Femur (tissue), 1 donor: ENCODE results near the gene RRBP1.

Experiments
- DNase-seq: peaks from one replicate; pipeline ENCODE4 v3.0.0-alpha.2; 2017

The RRBP1 gene

DNA sequence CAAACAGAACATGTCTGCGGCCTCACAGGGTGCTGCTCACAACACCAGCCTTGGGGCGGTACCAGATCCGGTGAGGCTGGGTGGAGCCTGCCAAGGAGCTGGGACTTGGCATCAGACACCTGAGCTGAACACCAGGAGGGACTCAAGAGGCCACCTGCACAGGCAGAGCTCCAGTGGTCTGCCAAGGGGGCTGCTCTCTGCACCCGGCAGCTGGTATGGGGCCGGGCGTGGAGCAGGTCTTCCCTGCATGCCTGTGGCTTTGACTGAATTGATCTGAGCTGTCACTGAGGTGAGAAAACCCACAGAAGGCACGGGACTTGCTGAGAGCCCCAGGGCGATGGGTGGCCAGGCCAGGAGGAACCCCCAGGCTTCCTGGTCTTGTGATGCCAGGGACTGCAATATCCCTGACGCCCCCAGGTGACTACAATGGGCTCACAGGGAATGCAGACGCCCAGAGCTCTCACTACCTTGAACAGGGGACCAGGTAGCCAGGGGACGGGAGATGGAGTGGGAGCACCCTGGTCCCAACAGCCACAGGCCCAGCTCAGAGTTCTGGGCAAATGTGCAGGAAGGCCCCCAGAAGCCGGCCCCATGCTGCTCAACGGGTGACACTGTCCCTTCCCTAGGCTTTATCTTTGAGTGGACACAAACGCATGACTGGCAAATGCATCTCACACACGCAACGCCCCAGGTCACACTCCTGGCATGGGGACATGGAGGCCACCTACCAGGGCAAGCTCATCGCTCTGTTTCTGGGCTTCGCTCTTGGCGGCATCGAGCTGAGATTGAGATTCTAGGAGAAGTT is 64.0 kb downstream of the RRBP1 start:
- peak; percentile 21 for DNase-seq

DNA sequence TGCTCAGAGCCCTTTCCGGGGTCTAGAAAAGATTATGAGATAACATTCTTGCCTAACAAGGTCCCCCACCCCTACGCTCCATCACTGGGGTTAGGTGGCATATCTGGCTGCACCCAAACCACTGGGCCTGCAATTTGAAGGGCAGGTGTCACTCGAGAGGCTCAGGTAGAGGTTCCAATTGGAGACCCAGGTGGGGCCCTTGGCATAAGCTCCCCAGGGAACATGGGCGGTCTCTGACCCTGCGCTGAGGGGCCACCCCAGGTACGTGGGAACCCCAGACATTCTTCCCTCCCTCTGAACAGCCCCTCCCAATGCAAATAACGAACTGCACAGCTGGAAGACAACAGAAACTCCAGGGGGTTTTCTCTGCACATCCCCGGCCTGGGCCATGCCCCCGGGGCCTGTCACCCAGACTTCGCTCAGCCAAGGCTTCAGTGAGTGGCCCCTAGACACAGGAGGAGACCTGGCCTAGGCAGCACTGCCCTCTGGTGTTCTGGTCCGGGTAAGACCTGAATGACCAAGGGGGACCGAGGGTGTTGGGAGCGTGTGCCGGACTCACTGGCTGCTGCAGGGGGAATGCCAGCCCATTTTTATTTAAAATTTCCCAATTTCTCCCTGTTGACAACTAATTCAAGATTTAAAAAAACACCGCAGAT is 64.7 kb downstream of the RRBP1 start:
- DNase-seq: peak; percentile 71

DNA sequence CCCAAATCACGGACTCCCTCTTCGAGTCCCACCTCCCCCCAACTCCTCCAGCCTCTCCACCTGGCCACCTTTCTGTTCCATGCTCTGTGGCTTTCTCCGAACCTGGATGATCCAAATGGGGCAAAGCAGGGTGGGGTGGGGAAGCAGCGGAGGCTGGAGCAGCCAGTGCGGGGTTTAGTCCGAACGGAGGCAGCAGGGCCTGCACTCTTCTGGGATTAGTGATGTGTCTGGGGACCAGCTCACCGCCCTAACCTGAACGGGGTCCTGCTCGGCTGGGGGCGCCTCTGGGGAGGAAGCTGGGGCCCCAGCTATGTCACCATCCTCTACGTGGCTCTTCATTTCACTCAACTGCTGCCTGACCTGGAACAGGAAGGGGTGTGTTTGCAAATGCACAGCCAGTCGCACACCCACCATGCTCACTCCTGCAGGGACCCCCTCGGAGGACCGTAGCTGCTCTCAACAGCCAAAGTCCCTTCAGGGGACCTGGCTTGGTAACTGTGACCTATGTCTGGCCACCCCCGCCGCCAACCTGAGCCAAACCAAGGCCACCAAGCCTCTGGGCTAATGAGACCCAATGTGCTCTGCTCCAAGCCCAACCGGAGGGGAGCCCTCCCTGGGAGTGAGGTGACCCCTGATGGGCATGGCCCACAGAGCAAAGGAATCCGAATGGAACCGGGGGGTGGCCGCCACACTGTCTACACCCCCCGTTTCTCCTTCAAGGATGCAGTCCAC is 65.4 kb downstream of the RRBP1 start:
- peak; percentile 31 for DNase-seq

DNA sequence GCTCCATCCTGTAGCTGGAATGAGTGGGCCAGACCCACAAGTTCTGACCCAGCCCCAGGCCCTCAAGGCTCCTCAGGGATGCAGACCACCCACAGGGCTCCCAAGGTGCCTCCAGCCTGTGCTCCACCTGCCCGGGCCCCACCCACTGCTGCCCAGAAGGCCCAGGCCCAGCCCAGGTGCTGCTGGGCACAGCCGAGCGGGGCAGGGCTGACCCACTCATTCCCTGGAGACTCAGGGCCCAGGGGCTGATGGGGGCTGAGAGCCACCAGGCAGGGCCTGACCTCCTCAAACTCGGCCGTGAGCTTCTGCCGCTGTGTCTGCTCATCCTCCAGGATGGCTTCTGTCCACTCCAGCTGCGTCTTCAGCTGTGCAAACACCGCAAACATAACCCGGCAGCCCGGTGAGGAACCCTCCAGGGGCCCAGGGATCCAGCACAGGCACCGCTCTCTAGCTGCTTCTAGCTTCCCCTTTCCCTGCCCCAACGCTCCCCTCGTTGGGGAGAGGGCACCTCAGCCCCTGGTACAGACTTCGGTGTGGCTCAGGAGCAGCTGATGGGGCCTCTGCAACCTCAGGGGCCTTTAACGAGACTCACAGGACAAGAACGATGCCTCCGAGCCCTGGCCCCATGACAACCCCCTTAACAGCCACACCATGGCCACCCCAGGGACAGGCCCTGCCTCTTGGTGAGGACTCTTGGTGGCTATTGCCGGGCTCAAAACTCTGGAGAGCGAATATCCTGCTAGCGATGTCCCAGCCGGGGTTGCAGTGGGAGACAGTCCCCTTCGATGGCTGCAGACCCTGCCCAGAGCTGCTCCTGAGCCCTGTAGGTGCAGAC is 66.2 kb downstream of the RRBP1 start:
- DNase-seq: peak; percentile 36

DNA sequence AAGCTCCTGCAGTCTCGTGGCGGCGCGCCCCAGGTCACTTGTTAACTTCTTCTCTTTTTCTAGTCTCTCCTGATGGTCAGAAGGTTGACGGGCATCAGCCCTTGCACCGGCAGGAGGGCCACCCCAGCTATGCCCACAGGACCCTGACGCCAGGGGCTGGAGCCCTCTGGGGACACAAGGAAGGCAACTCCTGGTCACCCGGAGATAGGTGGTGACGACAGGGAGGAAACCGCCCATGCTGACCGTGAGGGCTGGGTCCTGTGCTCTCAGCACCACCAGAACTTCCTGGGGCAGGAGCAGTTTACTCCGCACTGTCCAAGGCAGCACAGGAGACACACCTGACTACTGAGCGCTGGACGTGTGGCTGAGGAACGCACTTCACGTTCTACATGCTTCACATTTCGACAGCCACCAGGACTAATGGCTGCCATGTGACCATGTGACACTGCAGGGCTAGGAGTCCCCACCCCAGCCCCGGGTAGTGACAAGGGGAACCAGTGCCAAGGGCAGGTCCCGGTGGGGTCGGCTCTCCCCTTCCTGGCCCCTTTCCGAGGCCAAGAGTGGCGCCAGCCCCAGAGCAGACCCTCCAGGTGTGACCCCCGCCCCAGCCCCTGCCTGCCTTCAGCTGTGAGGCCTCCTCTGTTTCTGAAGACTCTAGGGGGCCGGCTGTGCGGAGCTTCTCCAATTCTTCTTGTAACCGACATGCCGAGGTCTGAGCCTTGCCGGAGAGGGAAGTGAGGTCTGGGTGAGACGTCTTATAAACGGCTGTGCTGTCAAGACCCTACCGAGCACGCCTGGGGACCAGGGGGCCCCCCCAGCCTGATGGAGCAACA is 67.0 kb downstream of the RRBP1 start:
- DNase-seq: peak; percentile 65

DNA sequence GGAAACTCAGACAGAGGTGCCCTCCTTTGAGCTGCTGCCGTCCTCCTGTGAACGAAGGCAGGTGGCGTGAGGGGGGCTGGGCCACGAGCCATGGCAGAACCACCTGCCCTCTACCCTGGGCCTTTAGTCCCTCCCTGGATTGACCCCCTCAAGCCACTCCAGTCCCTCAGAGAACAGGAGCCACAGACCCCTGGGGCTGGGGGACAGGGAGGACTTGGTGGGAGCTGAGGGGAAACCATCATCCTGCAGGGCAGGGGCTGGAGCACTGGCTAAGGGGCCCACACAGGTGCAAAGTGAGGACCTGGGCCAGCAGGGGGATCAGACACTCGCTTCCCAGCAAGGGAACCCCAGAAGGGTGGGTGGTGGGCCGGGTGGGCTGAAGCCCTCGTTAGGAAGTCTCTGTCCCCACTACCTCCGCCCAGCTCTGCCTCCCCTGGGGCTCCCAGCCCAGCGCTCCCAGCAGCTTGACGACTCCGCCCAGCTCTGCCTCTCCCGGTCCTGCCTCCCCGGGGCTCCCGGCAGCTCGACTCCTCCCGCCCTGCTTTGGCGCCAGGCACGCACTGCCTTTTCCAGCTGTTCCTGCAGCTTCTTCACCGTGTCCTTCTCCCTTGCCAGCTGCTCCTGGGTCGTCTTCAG is 67.7 kb downstream of the RRBP1 start:
- peak; percentile 85 for DNase-seq

DNA sequence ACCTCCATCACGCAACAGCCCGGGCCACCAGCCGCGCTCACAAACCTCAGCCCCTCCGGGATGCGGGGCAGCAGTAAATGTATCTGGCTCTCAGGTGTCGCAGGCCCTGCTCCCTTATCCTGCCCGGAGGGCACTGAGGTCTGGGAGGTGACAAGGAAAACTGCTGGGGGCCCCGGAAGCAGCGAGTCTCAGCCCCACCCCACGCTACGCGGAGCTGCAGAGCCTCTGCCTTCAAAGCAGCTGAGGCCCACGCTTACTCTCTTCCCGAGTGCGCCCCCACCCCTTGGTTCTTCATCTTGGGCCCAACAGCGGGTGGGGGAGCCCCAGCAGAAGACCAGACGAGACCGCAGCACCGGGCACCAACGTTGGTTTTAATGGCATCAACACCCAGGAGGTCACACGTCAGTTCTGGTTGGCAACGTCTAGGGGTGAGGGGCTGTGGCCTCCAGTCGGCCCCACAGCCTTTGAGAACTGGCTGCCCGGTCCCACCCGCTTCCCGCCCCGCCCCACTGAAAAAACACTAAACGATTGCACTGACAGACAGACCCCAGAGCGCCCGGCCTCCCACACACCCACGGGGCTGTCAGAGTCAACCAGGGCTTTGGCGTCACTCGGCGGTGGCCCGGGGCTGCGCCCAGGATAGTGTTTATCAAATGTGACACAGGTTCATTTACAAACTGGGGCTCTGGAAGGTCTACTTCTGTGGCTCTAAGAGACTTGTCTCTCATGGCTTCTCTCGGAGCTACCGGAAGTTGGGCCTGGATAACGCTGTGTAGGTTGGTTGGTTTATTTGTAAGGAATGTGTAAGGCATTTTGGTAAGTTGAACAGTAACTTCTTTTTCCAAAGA is 68.5 kb downstream of the RRBP1 start:
- DNase-seq: no peak

DNA sequence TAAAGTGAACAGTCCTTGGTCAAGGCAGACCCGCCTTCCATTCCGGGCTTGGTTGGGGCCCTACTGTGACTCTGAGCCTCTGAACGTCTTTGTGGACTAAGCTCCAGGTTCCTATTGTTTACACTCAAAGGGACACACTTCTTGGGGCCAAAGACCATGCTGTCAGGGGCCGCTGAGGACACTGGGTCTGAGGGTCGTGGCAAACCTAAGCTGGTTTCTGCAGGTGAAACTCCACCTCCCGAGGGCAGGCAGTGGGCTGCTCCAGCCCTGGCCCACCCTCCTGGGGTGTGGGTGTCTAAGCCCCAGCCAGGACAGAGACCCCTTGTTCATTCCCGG is 69.1 kb downstream of the RRBP1 start:
- no peak for DNase-seq

DNA sequence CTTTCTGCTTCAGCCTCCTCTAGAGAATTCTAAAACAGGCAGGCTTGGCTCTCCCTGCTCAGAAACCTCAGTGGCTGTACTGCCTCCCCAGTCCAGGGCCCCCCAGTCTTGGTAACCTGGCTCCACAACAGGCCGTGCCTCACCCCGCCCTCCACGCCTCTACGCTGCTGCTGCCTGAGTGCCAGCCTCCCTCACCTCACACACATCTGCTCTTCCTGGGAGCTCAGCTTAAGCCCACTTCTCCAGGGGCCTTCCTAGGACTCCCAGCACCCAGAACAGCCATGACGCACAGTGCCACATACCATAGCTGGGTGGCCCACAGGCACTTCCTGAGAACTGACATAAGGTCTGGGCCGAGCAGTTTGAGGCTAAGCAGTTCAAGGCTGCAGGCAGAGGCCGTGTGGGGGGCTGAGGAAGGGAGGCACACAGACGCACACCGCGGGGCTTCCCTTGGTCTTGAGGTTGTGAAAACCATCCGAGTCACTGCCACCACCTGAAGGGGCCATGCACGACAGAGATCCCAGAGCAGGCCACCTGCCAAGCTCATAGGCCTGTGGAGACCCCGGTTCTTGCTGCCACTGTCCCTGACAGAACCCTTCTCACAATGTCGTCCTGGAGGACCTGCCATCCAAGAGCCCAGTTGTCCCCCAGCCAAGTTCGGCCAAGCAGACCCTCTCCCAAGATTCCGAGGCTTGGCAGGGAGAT is 69.6 kb downstream of the RRBP1 start:
- DNase-seq: peak; percentile 67

DNA sequence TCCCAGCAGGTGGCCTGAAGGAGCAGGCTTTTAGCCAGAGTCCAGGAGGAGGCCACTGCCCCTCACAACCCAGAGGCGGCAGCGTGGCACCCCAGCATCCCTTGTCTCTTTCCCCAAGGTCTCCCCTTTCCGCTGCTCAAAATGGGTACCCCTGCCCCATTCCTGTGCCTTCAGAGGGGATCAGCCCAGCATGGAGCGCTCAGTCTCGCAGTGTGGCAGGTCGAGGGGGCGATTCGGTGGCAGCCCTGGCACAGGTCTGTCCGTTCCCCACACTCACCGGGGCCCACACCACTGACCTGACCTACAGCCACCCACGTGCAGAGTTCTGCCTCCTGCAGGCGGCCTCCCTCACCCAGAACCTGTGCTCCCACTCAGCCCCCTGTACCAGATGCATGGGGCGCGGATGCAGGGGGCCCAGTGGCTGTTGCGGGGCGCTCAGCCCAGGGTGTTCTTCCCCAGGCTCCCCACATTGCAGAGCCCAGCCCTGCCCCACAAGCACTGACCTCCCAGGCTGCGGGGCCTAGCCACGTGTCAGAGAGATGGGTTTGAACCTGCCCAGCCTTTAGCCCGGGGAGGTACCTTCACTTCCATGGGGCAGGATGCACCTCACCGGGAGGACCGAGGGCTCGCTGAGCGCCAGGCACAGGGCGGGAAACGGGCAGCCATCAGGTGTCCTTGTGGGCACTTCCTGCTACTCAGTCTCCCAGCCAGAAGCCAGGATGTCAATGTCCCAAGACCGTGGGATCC is 70.3 kb downstream of the RRBP1 start:
- peak; percentile 60 for DNase-seq

DNA sequence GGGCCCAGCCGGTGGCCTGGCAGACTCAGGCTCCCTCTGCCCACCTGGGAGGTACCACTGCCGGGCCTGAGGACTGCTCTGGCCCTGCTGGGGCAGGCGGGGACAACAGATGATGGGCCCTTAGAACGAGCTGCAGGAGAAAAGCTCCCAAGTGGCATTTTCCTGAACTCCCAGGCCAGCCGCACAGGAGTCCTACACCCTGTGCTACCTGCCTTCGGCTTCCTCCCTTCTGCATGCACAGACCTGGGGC is 70.8 kb downstream of the RRBP1 start:
- no peak for DNase-seq

DNA sequence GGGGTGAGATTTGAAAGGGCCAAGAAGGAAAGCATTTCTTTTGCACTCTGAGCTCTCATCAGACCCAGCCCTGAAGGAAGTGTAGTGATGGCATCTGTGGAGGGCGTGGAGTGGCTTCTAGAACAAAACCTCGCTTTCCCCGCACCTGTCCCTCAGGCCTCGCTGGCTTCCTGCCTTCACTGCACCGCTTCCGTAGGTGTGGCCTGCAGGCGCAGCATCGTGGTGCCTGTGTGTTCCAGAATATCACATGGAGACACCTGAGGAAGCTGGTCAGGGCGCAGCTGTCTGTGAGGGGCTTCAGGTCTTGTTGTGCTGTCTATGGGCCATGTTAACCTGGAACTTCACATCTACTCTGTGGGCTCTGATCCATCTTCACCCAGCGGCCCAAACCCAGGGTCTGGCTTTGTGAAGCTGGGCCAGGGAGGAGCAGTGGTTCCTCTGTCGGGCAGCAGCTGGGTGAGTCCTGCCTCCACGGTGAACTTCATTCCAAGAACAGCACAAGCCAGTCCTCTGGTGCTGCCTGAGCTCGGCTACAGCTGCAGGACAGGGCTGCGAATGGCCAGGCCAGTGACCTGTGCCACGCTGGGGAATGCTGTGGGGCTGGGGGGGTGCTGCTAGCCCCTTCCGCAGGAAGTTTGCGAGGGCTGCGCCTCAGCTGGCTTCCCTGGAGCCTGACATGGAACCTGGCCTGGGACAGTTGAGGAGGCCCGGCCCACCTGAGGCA is 71.3 kb downstream of the RRBP1 start:
- DNase-seq: peak; percentile 52

DNA sequence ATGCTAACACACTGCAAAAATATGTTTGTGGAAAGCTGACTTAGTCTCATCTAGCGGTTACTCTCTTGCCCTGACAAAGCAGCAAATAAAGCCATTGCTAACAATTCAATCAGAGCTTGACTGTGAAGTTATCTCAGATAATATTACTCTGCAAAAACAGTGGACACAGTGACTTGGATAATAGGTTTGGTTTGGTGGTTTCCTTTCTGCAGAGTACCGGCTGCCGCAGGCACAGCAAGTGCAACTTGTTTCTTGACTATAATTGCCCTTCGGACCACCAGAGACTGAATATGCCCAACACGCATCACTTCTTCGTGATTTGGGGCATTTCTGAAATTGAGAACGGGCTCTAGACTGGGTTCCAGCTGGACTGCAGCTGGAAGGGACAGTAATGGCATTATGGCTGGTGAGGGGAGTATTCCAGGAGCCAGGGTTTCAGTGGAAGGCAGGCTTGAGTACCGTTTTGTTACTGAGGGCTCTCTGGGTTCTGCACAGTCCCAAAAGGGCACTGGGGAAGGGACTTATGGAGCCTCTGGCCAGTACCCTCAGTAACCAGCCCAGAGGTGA is 72.1 kb downstream of the RRBP1 start:
- no peak for DNase-seq

DNA sequence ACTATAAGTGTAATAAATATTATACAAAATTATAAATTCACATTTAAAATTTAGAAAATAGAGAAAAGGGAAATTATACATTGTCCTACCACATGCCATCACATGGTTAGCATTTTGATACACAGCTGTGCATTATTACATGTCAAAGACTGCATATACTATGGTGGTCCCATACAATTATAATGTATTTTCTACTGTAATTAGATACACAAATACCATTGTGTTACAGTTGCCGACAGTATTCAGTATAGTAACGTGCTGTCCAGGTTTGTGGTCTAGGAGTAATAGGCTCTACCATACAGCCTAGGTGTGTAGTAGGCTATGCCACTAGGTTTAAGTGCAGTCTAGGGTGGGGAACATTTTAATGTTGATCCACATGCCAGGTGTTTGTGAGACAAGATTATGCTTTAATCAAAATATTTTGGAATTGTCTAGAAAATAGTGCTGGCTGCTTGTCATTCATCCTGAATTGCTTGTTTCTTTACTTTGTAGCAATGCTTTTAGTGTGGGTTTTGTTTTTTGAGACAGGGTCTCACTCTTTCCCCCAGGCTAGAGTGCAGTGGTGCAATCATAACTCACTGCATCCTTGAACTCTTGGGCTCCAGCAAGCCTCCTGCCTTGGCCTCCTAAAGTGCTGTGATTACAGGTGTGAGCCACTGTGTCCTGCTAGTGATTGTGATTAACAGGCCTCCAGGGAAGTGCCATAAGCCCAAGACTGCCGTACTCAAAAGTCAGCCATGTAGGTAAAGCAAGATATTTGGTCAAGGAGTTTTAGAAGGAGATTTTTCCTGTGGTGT is 73.1 kb downstream of the RRBP1 start:
- no peak for DNase-seq

DNA sequence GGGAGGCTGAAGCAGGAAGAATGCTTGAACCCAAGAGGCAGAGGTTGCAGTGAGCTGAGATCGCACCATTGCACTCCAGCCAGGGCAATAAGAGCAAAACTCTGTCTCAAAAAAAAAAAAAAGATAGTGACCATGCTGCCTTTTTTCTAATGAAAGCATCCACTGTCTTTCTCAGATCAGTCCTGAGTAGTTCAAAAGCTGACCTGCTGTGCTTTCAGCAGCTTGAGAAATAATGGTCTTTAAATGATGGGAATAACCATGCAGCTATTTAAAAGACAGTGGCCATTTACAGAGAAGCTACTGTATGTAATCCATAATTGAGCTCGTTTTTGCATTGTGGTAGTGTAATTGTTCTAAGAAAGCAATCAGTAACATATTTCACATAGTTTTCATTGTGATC is 76.0 kb downstream of the RRBP1 start:
- no peak for DNase-seq

DNA sequence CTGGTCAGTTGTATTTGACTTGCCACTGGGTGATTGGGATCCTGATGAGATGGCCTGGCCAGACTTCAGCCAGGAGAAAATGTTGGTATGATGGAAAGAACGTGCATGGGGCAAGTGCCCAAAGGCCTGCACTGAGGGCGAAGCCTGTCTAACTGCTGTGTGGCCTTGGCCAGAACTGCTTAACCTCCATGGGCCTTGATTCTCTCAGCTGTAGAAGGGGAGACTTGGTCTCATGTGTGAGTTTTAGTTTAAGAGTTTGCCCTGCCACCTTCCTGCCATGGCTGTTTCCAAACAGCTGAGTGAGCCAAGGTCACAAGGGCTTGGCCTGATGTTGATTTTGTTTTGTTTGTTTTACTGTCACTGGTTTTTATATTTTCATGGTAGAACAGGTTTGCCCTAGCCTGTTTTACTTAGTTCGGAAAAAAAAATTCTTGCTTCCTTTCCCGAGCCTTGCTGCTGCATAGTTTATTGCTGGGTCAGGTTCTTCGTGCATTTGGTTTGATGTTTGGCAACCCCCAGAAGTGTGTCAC is 76.8 kb downstream of the RRBP1 start:
- no peak for DNase-seq

DNA sequence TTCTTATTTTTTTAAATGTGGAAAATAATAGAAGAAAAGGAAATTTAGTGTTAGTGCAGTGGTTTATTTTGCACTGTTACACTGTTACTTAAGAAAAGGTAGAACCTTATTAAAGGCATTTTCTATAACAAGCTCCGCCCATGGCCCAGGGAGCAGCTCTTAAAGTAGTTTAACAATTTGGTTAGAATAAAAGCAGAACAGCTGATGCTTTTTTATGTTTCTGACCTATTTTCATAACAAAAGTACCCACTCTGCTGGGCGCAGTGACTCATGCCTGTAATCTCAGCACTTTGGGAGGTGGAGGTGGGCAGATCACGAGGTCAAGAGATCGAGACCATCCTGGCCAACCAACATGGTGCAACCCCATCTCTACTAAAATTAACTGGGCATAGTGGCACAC is 79.5 kb downstream of the RRBP1 start:
- DNase-seq: no peak
